CD4-positive, alpha-beta T cell treated with Interleukin-17A for 4 hours (primary cell): ENCODE measurements around the gene DSCAML1.

Experiments used
- DNase-seq: peaks from one replicate; pipeline ENCODE4 v3.0.0-alpha.2; 2020; ENCODE audit warnings: mixed read lengths

Gene DSCAML1

GRCh38 chr11:117572129-117572528 lies 224.9 kb downstream of the DSCAML1 start:
- no peak for DNase-seq

DNA sequence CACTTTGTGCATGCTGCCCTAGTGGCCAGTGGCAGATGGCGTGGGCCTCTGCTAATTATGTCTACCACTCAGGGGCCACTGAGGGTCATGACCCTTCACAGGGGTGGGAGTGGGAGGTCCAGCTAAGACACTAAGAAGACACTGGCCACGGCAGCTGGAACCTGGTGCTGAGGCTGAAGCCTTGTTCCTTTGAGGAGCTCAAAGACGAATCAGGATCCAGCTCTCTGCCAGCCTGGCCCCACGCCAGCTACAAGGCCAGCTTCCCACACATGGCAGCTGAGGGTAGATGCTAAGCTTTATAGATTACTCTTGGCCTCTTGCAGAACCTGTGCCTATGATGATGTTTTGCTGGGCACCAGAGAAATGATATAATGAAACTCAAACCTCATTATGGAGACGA lies 226.3 kb downstream of the DSCAML1 start:
- DNase-seq = no peak

DNA sequence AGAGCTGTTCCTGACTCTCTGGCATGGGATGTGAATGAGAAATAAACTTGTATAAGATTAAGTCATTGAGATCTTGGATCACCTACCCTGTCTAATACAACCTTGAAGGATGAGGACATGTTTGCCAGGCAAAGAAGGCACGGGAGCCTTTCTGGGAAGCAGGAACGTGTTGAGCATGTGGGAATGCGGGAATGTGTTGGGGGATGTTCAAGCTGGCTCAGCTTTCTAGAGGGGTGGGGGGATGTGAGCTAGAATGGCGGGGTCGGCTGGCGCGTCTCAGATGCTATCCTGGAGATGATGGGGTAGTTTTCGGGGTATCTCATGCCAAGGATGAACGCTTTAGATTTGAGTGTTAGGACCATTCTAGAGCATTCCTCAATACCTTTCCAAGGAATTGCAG lies 227.1 kb downstream of the DSCAML1 start:
- no peak for DNase-seq

GRCh38 chr11:117565709-117566108 lies 231.3 kb downstream of the DSCAML1 start:
- DNase-seq = no peak

- DNase-seq = no peak
These were observed 232.7 kb downstream of the DSCAML1 start for GRCh38 chr11:117564321-117564720.

DNA sequence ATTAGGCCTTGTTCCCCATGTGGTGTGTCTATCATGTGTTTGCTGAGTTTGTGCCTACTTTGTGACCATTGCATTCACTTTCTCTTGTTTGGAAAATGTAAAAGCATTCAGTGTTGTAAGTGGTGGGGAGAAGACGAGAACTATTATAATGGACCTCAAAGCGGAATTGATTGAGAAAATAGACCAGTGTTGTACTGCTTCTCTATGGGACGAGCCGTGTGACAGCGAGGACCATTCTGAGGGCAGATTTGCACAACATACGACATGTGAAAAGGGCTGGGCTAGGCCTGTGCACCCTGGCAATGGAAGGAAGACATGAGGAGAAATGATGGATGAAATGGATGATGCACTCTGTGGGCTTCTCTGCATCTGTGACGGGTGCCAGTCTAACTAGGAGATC lies 233.5 kb downstream of the DSCAML1 start:
- DNase-seq = no peak

GRCh38 chr11:117562136-117562535 lies 234.9 kb downstream of the DSCAML1 start:
- DNase-seq = no peak

DNA sequence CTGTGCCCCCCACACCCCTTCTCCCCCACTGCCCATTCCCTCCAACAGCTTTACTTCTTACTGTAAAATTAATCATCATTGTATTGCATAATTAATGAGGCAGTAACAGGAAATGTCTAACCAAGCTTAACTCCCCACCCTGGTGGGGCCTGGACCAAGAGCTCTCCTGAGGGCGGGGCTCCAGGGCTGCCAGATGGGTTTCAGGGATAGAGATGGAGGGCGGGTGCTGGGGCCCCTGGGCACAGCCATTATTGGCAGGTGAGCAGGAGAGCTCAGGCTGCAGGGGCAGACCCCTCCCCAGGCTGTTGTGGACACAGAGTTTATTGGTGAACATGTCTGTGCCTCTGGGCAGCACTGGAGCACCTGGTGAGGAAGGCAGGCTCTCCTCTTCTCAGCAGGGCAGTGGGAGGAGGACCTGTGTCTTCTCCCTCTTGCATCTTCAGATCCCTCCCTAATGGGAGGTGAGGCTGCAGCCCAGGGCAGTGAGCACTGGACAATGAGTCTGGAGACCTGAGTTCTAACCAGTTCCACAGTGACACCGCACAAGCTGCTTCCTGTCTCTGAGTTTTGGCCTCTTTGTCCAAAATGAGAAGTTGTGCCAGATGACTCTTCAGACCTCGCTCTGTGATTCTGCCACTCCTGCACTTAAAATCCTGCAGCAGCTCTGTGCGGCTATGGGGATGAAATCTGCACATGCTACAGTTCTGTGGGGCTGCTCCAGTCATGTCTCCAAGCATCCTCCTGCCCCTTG lies 236.1 kb downstream of the DSCAML1 start:
- no peak for DNase-seq

DNA sequence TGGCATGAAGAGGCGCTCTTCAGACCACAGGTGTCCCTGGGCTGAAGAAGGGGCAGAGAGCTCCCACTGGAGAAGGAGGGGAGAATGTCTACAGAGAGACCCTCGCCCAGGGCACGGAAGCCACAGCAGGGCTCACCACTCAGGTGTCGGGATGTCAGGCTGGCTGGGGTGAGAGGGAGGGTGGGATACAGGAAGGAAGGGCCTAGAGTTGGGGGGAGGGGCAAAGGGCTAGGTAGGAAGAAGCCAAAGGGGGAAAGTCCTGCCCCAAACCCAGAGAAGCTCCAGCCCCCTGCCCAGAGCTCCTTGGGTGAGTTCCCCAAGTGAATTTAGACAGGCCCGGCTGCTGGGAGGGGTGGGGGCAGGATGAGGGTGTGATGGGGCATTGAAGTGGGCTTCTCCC lies 237.3 kb downstream of the DSCAML1 start:
- no peak for DNase-seq

DNA sequence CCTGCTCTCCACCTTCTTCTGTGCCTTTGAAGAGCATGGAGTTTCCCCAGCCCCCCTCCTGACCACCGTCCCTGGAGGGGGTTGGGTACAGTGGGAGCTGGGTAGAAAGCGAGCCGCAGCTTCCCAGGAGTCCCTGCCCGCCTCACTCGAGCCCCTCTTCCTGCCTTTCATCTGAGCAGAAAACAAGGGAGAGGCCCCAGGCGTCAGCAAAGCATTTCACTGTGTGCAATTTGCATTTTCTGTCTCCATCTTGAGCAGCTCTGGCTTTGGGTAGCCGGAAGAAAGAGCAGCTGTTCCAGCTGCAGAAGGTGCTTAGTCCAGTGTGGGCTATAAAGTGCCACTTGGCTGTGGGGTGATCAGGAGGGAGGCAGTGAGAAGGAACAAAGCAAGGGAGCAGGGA lies 239.7 kb downstream of the DSCAML1 start:
- no peak for DNase-seq

GRCh38 chr11:117554601-117555333 lies 242.2 kb downstream of the DSCAML1 start:
- no peak for DNase-seq

- DNase-seq = no peak
These were observed 244.4 kb downstream of the DSCAML1 start for GRCh38 chr11:117552626-117553025.

- no peak for DNase-seq
These were observed 245.2 kb downstream of the DSCAML1 start for GRCh38 chr11:117551761-117552343.

- DNase-seq = no peak
These were observed 246.6 kb downstream of the DSCAML1 start for GRCh38 chr11:117550466-117550865.

DNA sequence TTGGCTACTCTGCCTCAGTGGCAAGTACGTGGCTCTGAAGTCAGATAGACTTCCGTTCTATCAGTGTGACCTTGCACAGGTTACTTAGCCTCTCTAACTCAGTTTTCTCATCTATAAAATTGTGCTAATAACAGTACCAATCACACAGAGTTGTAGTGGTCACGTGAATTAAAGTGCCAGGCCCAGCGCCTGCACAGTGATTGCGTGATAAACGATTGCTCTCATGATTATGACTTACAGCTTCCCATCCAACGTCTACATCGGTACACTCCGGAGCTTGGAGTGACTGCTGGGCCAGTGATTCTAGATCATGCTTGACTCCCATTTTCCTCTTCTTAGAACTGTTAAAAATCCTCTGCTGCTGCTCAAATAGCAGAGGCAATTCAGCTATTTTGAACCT lies 247.6 kb downstream of the DSCAML1 start:
- DNase-seq = no peak

DNA sequence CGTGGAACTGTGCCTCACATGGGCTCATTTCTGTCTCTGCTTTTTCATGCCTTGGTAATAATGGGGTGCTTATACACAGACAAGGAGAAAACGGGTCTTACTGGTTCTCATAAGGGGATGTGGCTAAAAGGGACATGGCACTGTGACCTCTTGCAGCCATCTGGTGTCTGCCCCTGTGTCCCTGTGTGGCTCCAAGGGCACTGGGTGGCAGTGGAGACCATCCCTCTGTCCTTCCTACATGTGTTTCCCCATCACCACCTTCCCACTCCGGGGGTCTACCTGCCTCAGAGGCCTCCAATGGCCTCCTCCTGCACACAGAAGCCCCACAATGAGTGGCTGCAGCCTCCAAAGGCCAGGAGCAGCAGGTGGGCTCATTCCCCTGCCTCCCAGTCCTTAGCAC lies 248.1 kb downstream of the DSCAML1 start:
- no peak for DNase-seq

DNA sequence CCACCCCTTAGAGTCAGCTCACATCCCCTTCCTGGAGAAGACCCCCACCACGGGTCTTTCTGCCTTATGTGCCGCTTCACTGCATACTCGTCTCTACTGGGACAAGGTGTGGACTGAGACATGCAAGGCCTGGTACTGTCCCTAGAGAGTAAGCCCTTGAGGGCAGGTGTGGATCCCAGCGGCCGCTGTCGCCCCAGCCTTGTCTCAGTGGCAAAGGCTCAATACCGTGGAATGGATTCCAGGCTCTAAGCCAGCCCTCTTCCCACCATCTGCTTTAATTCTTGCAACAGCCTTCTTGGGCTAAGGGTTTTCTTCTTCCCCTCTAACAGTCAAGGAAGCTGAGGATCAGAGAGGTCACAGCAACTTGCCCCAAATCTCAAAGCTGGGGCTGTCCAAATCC lies 249.1 kb downstream of the DSCAML1 start:
- DNase-seq = no peak

- no peak for DNase-seq
These were observed 249.7 kb downstream of the DSCAML1 start for GRCh38 chr11:117547195-117547850.

- no peak for DNase-seq
These were observed 250.4 kb downstream of the DSCAML1 start for GRCh38 chr11:117546431-117547194.

DNA sequence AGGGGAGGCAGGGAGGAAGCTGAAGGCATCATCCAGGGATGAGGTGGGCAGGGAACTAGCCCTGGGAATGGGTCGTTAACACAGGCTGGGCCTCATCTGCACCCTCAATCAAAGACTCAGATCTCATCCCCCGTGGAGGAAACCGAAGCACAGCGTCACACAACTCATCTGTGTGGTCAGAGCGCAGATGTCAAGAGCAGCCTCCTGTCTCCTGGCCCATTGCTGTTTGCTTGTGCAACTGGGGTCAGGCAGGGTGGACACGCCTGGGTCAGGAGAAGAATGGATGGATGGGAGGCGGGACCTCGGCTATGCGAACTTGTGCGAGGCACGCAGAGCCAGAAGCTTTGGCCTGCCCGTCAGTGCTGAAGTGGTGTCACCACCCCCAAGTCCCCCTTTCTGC lies 251.3 kb downstream of the DSCAML1 start:
- no peak for DNase-seq

DNA sequence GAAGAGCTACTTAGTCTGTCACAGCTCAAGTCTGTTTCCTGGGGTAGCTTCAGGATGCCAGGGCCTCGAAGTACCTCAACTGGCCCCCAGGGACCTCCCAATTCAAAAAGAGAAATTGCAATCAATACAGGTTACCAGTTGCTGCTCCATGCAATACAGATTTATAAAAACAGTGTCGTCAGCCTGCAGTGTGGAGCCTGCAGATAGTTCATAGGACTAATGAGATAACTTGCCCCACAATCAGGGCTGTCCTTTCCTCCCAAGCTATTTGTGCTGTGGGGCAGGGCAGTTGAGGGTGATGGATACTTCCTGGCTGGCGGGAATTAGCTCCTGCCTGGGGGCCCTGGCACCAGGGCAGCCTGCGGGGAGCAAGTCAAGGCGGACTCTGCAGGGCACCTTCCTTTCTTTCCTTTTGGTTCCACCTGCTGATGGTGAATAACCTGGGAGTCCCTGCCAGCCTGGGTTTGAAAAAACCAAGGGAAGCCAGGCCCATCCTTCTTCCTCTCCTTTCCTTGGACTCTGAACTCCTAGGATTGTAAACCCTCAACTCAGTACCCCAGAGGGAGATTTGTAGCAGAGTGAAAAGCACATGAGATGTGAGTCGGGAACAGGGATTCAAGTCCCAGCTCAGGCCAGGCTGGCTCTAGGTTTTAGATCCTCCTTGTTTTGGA lies 252.8 kb downstream of the DSCAML1 start:
- DNase-seq = no peak

GRCh38 chr11:117541211-117541610 lies 255.8 kb downstream of the DSCAML1 start:
- no peak for DNase-seq
